HG02623 (cell line): ENCODE data around the gene FPR1.
"Not testable (repeated sequence)": the region's sequence is repeated elsewhere in the genome, so short reads cannot be mapped to it uniquely, and the experiment has no call there.

Experiments used
- ATAC-seq: cut with Tn5 transposase; IDR thresholded peaks from one replicate; pipeline ENCODE4 v1.9.1; 2021; ENCODE audit warnings: moderate library complexity; ENCODE audit not compliant: unreplicated experiment

The FPR1 gene

DNA sequence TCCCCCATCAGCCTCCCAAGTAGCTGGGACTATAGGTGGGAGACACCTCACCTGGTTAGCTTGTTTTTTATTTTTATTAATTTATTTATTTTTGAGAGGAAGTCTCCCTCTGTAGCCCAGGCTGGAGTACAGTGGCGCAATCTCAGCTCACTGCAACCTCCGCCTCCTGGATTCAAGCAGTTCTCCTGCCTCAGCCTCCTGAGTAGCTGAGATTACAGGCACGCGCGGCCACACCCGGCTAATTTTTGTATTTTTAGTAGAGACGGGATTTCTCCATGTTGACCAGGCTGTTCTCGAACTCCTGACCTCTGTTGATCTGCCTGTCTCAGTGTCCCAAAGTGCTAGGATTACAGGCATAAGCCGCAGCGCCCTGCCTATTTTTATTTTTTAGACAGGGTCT lies 13.2 kb downstream of the FPR1 start:
- ATAC-seq, result not testable (repeated sequence)

DNA sequence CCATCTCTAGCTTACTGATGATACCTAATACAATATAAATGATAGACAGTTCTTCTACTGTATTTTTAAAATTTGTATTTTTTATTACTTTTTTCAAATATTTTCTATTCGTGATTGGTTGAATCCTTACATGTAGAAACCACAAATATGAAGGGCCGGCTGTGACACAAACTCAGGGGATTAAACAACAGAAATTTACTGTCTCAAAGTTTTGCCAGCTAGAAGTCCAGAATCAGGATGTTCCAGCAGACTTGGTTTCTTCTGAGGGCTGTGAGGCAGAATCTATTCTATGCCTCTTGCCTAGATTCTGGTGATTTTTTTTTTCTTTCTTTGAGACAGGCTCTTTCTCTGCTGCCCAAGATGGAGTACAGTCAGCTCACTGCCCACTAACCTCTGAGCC lies 13.8 kb downstream of the FPR1 start:
- ATAC-seq, result no peak

DNA sequence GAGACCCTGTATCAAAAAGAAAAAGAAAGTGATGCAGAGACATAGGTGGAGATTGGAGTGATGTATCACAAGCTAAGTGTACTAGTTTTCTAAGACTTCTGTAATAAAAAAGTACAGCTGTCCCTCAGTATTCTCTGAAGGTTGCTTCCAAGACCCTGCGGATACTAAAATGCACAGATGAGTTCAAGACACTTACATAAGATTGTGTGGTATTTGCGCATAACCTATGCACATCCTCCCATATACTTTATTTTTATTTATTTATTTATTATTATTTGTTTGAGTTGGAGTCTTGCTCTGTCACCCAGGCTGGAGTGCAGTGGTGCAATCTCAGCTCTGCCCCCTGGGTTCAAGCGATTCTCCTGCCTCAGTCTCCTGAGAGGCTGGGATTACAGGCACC lies 14.3 kb downstream of the FPR1 start:
- ATAC-seq, result no peak

DNA sequence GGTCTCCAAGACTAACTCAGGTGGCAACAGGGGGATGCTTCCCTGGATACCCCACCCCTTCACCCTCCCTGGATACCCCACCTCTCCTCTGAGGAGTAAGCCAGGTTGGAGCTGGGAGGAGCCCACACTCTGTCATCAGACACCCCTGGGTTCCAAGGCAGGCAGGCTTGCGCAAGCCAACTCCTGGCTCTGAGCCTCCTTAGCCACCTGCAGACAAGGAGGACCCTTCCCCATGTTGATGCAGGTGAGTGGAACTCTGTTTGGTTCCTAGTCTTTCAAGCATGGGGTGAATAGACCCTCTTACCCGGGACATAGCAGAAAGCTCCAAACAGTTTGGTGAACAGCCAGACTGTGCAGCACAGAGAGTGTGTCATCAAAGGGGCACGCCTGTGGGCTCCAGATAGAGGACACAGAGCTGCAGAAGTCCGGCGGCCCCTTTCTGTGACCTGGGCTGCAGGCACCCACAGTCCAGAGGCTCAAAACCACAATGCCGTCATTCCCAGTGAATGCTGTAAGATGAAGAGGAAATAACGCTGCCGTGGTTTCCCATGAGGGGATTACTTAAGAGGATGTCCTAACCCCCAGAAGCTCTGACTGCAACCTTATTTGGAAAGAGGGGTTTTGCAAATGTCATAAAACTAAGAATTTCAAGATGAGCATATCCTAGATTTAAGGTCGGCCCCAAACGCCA lies 15.8 kb downstream of the FPR1 start:
- no peak for ATAC-seq

DNA sequence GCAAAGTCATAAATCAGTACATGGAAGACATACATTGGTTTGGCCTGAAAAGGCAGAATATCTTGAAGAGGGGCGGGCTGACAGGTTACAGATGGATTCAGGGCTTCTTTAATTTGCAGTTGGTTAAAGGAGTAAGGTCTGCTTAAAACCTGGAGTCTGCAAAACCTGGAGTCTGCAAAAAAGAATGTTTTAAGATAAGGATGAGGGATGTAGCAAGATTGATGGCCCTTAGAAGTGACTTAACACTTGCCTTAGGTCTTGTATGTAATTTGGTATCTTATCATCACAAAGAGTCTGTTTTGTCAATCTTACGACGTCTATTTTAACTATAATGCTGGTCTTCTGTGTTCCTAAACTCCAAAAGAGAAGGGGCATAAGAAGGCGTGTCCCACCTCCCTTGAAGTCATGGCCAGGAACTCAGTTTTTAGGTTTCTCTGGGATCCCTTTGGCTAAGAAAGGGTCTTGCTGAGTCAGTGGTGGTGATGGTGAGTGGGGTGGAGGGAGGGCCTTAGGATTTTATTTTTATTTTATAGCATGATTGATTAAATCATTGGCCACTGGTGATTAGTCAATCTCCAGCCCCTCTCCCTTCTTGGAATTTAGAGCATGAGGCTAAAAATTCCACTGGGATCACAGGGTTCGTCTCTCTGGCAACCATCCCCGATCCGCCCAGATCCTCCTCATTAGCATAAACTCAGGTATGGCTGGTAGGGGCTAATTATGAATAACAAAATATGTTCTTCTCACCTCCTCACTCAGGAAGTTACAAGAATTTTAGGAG lies 17.7 kb downstream of the FPR1 start:
- no peak for ATAC-seq

DNA sequence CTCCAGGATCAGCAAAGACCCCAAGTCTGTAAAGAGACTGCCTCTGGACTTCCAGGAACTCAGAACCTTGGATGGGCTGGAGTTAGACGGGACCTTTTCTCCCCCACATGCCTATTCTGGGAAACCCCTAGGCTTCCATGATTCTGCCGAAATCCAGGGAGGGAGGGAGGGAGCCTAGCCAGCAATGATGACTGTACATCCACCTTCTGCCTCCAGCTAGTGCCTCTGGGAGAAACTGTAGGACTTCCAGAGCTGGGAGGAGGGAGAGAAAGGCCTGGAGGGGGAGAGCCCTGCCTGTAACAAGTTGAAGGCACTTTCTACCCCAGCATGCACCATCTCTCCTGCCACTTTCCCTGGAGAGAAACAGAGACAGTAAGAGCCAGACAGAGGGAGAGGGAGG lies 21.9 kb downstream of the FPR1 start:
- no peak for ATAC-seq

DNA sequence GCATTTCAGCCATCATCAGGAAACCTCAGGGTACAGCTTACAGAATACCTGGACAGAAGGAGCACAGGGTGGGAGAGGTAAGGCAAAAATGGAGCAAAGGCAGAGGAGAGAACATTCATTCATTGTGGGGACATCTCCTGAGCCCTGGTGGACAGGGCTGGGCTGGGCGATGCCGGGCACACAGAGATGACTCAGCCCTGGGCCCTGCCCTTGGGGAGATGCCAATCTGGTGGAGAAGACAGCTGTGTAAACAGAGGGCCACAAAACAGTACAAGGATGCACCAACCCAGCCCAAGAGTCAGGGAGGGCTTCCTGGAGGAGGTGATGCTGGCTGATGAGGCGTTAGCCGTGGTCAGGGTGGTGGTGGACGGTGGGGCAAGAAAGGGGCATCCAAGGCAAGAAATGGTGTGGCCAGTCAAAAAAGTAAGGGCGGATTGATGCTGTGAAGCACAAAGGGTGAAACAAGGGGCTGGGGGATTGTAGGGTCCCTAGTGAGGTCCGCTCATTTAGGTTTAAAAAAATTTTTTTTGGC lies 24.3 kb downstream of the FPR1 start:
- ATAC-seq, result no peak

DNA sequence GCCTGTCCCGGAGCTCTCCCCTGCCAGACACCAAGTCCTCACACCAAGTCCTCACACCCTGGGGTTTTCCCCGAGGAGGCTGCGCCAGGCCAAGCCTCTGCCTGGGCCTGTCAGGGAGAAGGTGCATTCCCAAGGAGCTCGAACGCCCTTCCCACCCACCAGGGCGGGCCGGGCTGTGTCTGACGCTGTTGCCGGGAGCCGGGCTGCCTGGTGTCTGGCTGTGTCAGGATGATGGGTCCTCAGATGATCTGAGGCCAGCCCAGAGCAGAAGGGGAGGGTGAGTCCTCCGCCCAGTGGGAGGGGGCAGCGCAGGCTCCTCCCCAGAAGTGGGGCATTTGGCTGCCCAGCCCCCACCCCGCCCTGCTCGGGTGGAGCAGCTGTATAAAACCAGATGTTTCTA lies 25.6 kb downstream of the FPR1 start:
- ATAC-seq, result no peak

DNA sequence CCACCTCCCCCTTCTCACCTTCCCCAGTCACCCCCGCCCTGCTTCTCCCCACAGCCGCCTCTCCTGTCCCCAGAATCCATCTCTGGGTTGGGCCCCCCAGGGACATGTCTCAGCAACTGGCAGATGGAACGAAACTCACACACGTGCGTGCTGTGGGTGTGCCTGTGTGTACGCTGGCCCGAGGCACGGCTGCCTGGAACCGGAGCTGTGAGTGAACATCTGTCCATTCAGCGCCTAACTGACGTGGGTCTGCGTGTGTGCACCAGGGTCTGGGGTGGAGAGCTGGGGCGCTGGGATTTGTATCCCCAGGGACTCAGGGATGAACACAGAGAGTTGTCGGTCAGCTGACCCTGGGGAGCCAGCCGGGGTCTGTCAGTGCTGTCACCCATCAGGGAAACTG lies 27.1 kb downstream of the FPR1 start:
- ATAC-seq, result no peak

DNA sequence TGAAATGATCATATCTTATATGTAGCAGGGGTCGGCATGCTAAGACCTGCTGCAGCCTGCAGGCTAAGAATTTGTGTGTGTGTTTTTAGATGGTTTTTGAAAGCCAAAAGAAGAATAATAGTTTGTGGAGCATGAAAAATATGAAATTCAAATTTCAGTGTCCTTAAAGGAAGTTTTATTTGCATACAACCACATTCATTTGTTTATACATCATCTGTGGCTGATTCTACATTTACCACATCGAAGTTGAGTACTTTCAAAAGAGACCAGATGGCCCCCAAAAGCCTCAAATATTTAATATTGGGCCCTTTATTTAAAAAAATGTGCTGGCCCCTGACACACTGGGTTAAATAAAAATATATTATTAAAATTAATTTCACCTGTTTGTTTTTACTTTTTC lies 29.2 kb downstream of the FPR1 start:
- no peak for ATAC-seq

DNA sequence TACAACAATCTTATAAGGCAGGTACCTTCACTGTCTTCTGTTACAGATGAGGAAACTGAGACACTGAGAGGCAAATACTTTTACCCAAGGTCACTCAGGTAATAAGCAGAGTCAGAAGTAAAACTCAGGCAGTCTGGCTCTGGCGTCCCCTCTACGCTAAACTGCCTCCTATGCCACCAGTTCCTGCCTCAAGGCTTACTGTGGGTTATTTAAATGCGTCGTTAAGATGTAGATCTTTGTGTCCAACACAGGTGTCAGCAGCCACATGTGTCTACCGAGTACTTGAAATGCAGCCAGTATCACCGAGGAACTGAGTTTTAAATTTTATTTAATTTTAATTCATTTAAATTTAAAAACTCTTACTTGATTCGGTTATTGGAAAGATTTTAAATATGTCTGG lies 29.8 kb downstream of the FPR1 start:
- ATAC-seq, result no peak

DNA sequence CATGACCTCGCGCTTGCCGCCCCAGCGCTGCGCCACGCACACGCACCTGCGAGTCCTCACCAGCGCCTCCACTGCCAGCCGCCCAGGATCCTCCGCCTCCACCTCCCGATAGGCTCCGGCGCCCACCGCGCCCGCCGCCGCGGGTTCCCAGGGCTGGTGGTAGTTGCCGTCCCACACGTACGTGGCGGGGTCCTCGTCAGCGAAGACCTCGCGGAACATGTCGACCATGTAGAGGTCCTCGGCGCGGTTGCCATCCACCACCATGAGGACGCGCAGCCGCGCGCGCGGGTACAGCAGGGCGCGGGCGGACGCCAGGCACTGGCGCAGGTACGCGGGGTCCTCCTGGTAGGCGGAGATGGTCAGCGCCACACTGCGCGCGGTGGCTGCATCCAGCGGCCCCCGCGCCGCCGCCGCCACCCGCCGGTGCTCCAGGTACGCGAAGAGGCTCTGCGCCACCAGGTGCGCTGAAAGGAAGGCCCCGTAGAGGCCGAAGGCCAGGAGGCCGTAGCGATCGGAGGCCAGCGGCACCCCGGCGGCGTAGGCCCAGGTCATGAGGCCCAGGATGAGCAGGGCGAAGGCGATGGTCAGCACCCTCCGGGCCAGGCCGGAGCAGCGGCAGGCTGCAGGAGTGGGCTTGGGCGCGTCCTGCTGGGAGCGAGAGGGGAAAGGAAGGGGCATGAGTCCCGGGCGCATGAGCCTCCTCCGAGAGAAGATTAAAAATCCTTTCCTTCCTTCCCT lies 32.3 kb downstream of the FPR1 start:
- ATAC-seq, result no peak

DNA sequence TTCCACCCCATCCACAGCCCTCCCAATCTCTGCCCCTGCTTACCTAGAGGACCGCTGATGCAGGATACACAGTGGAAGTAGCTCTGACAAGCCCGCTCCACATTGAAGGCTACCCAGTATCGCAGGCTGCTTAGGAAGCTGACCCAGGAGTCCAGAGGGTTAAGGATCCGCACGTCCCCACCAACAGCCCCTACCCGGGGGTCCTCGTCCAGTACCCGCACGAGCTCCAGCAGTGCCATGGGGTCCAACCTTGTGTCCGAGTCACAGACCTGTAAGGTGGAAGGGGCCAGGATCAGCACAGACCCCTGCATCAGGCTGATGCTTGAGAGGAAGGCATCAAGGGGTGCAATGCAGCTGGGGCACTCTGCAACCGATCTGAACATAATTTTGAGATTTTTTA lies 34.8 kb downstream of the FPR1 start:
- no peak for ATAC-seq

DNA sequence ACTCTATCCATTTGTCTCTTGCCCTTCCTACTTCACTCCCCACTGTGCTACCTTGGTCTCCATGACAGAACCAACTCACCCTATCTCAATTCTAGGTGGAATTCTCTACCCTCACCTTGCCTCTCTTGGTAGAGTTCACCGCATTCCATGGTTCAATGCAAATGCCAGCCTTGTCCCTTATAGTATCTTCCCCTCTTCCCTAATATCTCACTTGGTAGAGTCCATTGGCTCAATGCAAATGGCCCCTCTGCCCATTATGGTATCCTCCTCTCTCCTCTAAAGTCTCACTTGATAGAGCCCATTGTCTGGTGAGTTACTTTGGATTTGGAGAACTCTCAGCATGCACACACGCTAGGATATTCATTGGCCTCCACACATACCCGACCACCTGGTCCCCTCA lies 35.8 kb downstream of the FPR1 start:
- ATAC-seq, result no peak

DNA sequence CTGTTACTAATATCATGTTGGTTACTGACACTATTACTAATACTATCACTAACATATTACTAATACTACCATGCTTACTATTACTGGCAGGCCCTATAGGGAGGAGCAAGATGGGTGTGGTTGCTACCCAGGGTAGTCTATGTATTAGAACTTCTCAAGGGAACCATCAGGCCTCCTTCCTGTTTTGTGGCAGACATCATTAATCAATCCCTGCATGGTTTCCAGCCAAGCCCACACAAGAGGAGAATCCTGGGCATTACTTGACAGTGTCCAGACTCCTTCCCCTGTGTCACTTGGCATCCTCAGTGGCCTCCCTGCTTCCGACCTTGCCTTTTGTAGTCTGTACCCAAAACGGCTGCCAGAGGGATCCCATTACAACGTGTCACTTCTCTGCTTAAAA lies 36.8 kb downstream of the FPR1 start:
- ATAC-seq, result no peak

DNA sequence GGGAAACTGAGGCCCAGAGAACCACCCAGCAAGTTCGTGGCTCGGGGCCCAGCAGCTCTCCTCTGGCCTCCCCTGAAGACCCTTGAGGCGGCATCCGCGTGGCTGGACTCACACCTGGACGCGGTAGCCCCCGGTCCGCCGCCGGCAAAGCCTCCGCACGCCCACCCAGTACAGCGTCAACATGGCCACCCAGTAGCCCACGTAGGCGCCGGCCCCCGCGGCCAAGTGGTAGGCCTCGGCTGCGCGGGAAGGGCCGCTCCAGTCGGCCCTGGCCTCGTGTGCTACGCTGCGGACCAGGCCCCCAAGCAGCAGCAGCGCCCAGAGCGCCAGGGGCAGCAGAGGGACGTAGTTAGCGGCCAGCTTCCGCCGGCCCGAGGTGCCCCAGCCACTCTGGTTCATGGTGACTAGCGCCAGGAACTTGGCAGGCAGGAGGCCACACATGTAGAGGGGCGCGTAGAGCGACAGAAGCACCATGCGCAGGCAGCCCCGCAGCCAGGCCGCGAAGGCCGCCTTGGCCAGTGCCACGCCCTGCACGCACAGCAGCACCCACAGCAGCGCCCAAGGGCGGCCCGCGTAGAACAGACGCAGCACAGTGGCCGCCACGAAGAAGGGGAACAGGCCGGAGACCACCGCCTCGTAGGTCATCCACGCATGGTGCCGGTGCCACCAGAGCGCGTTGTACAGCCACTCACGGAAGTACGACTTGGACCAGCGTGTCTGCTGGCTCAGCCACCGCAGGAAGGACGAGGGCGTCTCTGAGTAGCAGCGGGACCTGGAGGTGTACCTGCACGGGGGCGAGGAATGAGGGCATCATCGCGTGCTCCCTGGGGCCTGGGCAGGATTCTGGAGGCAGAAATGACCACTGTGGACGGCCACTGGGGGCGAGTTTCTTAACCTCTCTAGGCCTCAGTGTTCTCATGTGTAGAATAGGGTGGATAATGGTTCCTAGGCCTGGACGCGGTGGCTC lies 38.1 kb downstream of the FPR1 start:
- ATAC-seq, result no peak

DNA sequence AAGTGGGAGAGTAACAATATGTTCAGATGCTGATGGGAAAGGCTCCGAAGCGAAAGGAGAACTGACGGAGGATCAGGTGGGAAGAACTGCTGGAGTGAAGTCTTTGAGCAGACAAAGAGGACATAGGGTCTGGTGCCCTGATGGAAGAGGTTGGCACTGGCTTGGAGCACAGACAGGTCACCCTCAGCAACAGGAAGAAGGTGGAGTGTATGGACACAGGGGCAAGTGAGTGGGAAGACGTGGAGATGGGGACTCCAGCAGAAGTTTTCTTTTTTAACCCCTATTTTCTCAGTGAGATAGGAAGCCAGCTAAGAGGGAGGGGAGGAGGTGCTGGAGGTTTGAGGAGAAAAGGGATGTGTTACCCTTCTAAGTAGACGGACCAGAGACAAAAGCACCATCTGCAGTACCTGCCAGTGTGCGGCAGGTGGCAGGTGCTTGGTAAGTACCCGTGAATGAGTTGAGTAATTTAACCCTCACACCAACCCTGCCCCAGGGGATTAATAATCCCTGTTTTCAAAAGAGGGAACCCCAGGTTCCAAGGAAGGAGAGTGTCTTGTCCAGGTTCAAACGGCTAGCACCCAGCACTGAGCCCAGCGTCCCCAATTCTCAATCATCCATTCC lies 39.1 kb downstream of the FPR1 start:
- no peak for ATAC-seq

DNA sequence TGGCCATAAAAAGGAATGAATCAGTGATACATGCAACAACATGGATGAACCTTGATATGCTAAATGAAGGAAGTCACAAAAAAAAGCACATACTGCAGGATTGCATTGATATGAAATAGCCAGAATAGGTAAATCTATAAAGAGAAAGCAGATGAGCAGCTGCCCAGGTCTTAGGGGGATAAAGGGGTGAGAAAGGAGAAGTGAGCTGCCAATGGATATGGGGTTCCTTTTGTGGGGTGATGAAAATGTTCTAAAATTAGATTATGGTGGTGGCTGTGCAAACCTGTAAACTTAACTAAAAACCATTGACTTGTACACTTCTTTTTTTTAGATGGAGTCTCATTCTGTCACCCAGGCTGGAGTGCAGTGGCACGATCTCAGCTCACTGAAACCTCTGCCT lies 40.0 kb downstream of the FPR1 start:
- ATAC-seq, result no peak

DNA sequence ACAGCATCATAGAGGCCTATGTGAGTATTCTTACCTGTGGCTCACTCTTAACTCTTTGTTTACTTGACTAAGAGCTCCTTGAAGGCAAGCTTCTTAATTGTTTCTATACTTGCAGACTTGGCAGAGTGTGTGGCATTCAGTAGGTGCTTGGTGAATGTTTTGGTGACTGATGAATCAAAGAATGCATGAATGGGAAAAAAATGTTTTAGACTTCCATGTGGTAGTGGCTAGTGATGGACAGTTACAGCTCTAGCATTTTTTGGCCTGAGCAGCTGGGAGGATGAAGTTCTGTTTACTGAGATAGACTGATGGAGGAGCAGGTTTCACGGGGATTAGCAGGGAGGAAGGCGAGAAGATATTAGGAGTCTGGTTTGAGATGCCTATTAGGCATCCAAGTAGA lies 41.5 kb downstream of the FPR1 start:
- no peak for ATAC-seq

DNA sequence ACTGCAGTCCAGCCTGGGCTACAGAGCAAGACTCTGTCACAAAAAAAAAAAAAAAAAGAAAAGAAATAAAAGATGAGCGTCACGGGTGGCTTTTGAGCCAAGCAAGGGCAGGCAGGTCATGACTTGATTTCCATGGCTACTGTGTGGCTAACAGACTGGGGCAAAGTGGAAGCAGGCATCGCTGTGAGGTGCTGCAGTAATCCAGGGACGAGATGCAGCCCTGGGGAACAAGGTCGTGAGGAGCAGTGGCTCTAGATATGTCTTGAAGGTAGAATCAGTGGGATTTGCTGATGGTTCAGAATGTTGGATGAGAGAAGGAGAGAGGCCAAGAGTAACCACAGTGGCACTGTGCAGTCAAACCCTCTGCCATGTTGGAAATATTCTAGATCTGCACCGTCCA lies 42.1 kb downstream of the FPR1 start:
- ATAC-seq, result no peak
